ENCODE data around the gene ABO. TPM values are rescaled to one million over a fixed set of nuclear protein-coding genes. Genes with fewer than 3 reads are reported as not detected.
"Not testable (repeated sequence)": the region's sequence is repeated elsewhere in the genome, so short reads cannot be mapped to it uniquely, and the experiment has no call there.

Gene ABO
- total and polyA plus RNA-seq, 2 donors (not counting 3 experiments of a cell fraction or from before 2014, with no cell fraction given): not detected

DNA sequence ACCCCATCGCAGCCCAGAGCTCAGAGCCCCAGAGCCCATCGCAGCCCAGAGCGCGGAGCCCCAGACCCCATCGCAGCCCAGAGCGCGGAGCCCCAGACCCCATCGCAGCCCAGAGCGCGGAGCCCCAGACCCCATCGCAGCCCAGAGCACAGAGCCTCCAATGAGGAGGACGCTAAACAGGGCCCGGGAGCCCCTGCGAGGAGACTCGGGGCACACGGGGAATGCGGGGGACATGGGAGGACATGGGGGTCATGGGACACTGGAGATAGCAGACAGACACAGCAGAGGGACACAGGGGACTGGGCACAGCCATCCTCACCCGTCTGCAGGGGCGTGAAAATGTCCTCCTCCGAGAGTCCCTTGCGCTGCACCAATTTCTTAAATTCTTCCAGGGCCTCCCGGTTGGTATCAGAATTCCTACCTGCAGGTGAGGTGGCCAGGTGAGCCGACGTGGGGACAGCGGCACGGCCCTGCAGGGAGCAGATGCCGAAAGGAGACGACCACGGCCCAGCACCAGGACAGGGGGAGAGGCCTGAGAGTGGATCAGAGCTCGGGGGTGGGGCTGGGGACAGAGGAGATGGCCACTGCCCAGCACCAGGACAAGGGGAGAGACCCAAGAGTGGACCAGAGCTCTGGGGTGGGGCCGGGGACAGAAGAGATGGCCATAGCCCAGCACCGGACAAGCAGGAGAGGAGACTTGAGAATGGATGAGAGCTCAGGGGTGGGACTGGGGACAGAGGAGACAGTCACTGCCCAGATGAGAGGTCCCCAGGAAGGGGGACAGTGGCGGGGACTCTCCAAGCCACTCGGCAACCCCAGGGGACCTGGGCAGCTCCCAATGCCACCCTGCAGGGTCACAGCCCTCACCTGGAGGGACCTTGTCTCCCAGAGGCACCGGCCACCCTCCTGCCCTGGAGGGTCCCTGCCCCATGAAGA is 68.7 kb downstream of the ABO start:
- H3K9ac ChIP-seq (replicated peaks; ENCODE audit: extremely low read depth, insufficient read depth, low read length): no peak overlapping the region
- H2AFZ ChIP-seq (ENCODE audit: low read depth, low read length): no peak overlapping the region
- dilution Hi-C loops (cut with MboI; ENCODE audit: extremely low pct_ligation_motif_present, low sequenced_read_pairs) (no loop called here), intact Hi-C loops (cut with micrococcal nuclease) (no loop called here)
- no peak for TF ChIP-seq FOS (IDR thresholded peaks at IDR 0.05; ENCODE audit: borderline replicate concordance, insufficient read depth, low read length)
- TF ChIP-seq JUN (IDR thresholded peaks at IDR 0.05; ENCODE audit: borderline replicate concordance, insufficient read depth, insufficient read length, low read depth): no peak
- TF ChIP-seq POLR2AphosphoS5 (IDR thresholded peaks at IDR 0.05; ENCODE audit: insufficient read depth, low read depth, low read length): no peak
- TF ChIP-seq CTCF (IDR thresholded peaks at IDR 0.05; ENCODE audit: extremely low read depth in 1 of 2, insufficient read depth in 1 of 2, low read depth in 1 of 2, low read length in 2 of 2): no peak
- TF ChIP-seq EZH2 (IDR thresholded peaks at IDR 0.05; ENCODE audit: borderline replicate concordance, low read depth, low read length, severe bottlenecking): no peak
- TF ChIP-seq MYC (IDR thresholded peaks at IDR 0.05; ENCODE audit: low read depth, low read length): no peak
- TF ChIP-seq, protein P1, sequence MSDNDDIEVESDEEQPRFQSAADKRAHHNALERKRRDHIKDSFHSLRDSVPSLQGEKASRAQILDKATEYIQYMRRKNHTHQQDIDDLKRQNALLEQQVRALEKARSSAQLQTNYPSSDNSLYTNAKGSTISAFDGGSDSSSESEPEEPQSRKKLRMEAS (IDR thresholded peaks at IDR 0.05; ENCODE audit: insufficient read depth, insufficient read length): no peak
- no peak for TF ChIP-seq GATA2 (IDR thresholded peaks at IDR 0.05; ENCODE audit: insufficient read depth, insufficient read length, low read depth, low read length)
- TF ChIP-seq POLR2A (IDR thresholded peaks at IDR 0.05; ENCODE audit: low read depth, low read length): no peak
- DNase-seq (ENCODE audit: low read depth, low spot score): no peak
- peaks cover 0 to 1% of the 10 kb centered on the region in 2 experiments for H3K27me3 ChIP-seq (ENCODE audit: control insufficient read depth in 2 of 2, insufficient read depth in 2 of 2, low read length in 2 of 2)
- H3K4me3 ChIP-seq (replicated peaks in 1 of 3; ENCODE audit: insufficient read depth in 1 of 3, low read depth in 1 of 3, low read length in 3 of 3): no peak overlapping the region
- H3K4me1 ChIP-seq (ENCODE audit: control insufficient read depth, extremely low read depth, insufficient read depth, low read length): no peaks in the 10 kb centered on the region
- ChIA-PET CTCF (interaction anchor here (0.6 kb wide), 1 partner anchor 9 kb away, joined by 3 read pairs; no protein-coding TSS in a partner anchor), POLR2A (no interaction called here)
- H3K9me1 ChIP-seq (replicated peaks; ENCODE audit: control insufficient read depth, extremely low read depth, insufficient read depth, low read length): no peaks in the 10 kb centered on the region
- no peak overlapping the region for H3K4me2 ChIP-seq (ENCODE audit: insufficient read depth, low read length)
- no peak for FAIRE-seq
- H3K27ac ChIP-seq (ENCODE audit: insufficient read depth, low read depth, low read length): no peak overlapping the region
- no peaks in the 10 kb centered on the region for H3K79me2 ChIP-seq (ENCODE audit: control insufficient read depth, insufficient read depth, low read length)
- H3K9me3 ChIP-seq (replicated peaks; ENCODE audit: control insufficient read depth, insufficient read depth, low read length): no peaks in the 10 kb centered on the region
- no peaks in the 10 kb centered on the region for H4K20me1 ChIP-seq (replicated peaks; ENCODE audit: control insufficient read depth, extremely low read depth, insufficient read depth, low read length)
- no peaks in the 10 kb centered on the region for H3K36me3 ChIP-seq (ENCODE audit: control insufficient read depth in 2 of 2, extremely low read depth in 1 of 2, insufficient read depth in 2 of 2, low read length in 2 of 2)
- no TSS peak for BruUV-seq (replicated peaks)

DNA sequence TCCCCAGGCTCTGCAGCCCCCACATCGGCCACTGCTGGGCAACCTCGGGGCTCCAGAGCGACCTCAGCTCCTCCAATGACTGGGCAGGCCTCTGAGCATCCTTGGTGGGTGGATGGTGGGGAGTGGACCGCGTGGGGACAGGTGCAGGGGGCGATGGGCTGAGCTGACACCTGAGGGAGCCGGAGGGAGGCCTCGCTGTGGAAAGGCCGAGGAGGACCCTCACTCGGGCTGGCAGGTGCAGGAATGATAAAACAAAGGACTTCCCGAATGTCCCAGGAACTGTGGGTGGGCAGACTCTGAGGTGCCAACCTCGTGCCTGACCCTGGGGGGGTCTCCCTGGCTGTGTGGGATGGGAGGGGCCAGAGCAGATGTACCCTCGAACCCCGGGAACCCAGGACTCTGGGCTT is 69.5 kb downstream of the ABO start:
- H3K9me3 ChIP-seq (replicated peaks; ENCODE audit: control insufficient read depth, insufficient read depth, low read length); H3K4me3 ChIP-seq (replicated peaks in 1 of 3; ENCODE audit: insufficient read depth in 1 of 3, low read depth in 1 of 3, low read length in 3 of 3); H3K4me2 ChIP-seq (ENCODE audit: insufficient read depth, low read length); FAIRE-seq; H3K9me1 ChIP-seq (replicated peaks; ENCODE audit: control insufficient read depth, extremely low read depth, insufficient read depth, low read length); H3K27me3 ChIP-seq (ENCODE audit: control insufficient read depth in 2 of 2, insufficient read depth in 2 of 2, low read length in 2 of 2); dilution Hi-C loops (cut with MboI; ENCODE audit: extremely low pct_ligation_motif_present, low sequenced_read_pairs); H3K9ac ChIP-seq (replicated peaks; ENCODE audit: extremely low read depth, insufficient read depth, low read length); H3K27ac ChIP-seq (ENCODE audit: insufficient read depth, low read depth, low read length); POLR2A ChIA-PET; H3K4me1 ChIP-seq (ENCODE audit: control insufficient read depth, extremely low read depth, insufficient read depth, low read length); DNase-seq (ENCODE audit: low read depth, low spot score); BruUV-seq (replicated peaks); H3K36me3 ChIP-seq (ENCODE audit: control insufficient read depth in 2 of 2, extremely low read depth in 1 of 2, insufficient read depth in 2 of 2, low read length in 2 of 2); CTCF ChIA-PET; H2AFZ ChIP-seq (ENCODE audit: low read depth, low read length); intact Hi-C loops (cut with micrococcal nuclease); H4K20me1 ChIP-seq (replicated peaks; ENCODE audit: control insufficient read depth, extremely low read depth, insufficient read depth, low read length); H3K79me2 ChIP-seq (ENCODE audit: control insufficient read depth, insufficient read depth, low read length): not testable (repeated sequence)

All from endothelial cell of umbilical vein (primary cell).